ENCODE measurements around the gene MYO9A.
"Not testable (repeated sequence)": the region's sequence is repeated elsewhere in the genome, so short reads cannot be mapped to it uniquely, and the experiment has no call there.

Gene MYO9A

GRCh38 chr15:72139667-72140066 lies 21.7 kb upstream of the MYO9A start:
- DNase-seq = no peak

GRCh38 chr15:72136170-72137051 lies 18.5 kb upstream of the MYO9A start:
- DNase-seq = no peak

- no peak for DNase-seq
Measured at GRCh38 chr15:72135719-72136118, 17.8 kb upstream of the MYO9A start.

GRCh38 chr15:72133211-72133610 lies 15.3 kb upstream of the MYO9A start:
- DNase-seq = no peak

- DNase-seq = no peak
Measured at GRCh38 chr15:72131922-72132321, 14.0 kb upstream of the MYO9A start.

GRCh38 chr15:72130272-72130671 lies 12.3 kb upstream of the MYO9A start:
- no peak for DNase-seq

- DNase-seq = no peak
Measured at GRCh38 chr15:72128359-72128758, 10.4 kb upstream of the MYO9A start.

GRCh38 chr15:72127724-72128322 lies 9.9 kb upstream of the MYO9A start:
- DNase-seq = no peak

- DNase-seq = no peak
Measured at GRCh38 chr15:72124218-72124617, 6.3 kb upstream of the MYO9A start.

GRCh38 chr15:72117486-72118016 lies 399 bp downstream of the MYO9A start:
- peak; percentile 74 for DNase-seq

GRCh38 chr15:72116731-72117485 lies 1.0 kb downstream of the MYO9A start:
- no peak for DNase-seq

GRCh38 chr15:72113347-72114031 lies 4.5 kb downstream of the MYO9A start:
- DNase-seq = no peak

- no peak for DNase-seq
Measured at GRCh38 chr15:72112805-72113204, 5.1 kb downstream of the MYO9A start.

- no peak for DNase-seq
Measured at GRCh38 chr15:72112116-72112515, 5.8 kb downstream of the MYO9A start.

GRCh38 chr15:72110355-72110754 lies 7.6 kb downstream of the MYO9A start:
- DNase-seq = no peak

GRCh38 chr15:72106068-72106467 lies 11.9 kb downstream of the MYO9A start:
- DNase-seq = no peak

- DNase-seq = no peak
Measured at GRCh38 chr15:72105111-72105510, 12.8 kb downstream of the MYO9A start.

GRCh38 chr15:72100551-72100950 lies 17.4 kb downstream of the MYO9A start:
- DNase-seq = not testable (repeated sequence)

- no peak for DNase-seq
Measured at GRCh38 chr15:72099155-72099554, 18.8 kb downstream of the MYO9A start.

GRCh38 chr15:72098040-72098439 lies 19.9 kb downstream of the MYO9A start:
- DNase-seq = no peak

- DNase-seq = no peak
Measured at GRCh38 chr15:72096796-72097195, 21.2 kb downstream of the MYO9A start.

GRCh38 chr15:72092691-72093090 lies 25.3 kb downstream of the MYO9A start:
- DNase-seq = no peak

- DNase-seq = no peak
Measured at GRCh38 chr15:72092006-72092405, 25.9 kb downstream of the MYO9A start.

Data from activated naive CD4-positive, alpha-beta T cell treated with Interleukin-2 at 50 U/mL for 16 hours (primary cell).